GM18951 (cell line): Measurements from ENCODE around the gene SLC37A3.
"Not testable (repeated sequence)": the region's sequence is repeated elsewhere in the genome, so short reads cannot be mapped to it uniquely, and the experiment has no call there.

Experiments used
- POLR2A ChIP-seq: IDR thresholded peaks from 4 replicates; pipeline ENCODE4 v1.6.1; 2011; ENCODE audit warnings: mild to moderate bottlenecking; ENCODE audit not compliant: insufficient read length, insufficient read depth; ENCODE audit errors: extremely low read depth
- in situ Hi-C: fragments of 300-500 bp; cut with MboI; formaldehyde crosslinking; loops from one replicate; pipeline ENCODE4 v1.12.0; 2022; ENCODE audit warnings: low sequenced_read_pairs, mixed read lengths, inconsistent platforms; ENCODE audit not compliant: unreplicated experiment

The SLC37A3 gene

DNA sequence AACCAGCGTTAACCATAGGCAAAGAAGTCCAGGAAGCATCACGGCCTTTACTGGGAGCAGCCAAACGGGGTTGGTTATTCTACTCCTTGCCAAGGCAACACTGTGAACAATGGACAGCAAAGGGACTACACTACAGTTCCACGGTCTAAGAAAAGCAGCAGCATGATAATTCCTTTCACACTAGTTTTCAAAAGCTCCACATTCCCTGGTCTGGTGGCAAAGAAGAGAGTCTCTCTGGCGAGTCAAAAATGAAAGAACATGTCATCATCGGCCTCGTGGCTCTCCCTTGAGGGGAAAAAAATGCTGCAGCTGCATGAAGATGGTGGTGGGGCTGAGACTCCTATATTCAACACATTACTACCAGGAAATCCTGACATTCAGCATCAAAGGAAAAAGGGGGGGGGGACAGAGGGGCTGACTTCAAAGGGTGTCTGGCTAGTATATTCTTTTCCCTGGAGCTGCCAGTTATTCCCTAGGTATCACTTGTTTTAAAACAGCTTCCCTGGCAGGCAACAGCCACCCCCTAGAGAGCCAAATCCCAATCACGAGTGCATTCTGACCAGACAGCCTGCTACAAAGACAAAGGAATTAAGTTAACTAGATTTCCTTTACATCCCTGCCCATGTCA, 49.1 kb downstream of the SLC37A3 start:
- in situ Hi-C loops: no loop called here
- no peak for TF ChIP-seq POLR2A

DNA sequence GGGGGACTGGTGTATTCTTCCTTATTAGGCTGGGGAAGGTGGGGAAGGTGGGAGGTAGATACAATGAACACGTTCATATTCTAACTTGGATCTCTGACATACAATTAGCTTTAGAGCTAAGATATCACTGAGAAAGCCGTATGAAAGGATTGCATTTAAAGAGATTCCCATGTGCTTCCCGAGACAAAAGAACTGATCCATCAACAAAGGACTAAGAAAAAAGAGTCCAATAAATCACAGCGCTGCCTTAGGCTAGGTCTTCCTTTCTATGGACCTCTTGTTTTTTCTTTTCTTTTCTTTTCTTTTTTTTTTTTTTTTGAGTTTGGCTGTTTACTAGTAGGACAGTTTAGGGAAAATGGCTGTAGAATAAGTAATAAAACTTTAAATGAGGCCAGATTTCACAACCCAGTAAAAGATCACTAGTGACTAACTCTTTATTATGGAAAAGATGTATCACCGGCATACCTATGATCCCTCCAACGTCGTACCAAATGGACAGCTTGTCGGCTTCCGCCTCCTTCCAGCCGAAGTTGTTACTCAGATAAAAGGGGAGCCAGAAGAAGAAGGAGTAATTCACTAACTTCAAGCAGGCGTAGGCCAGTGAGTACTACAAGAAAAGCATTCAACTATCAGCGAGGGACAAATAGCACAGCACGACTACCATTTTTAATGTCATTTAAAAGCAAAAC, 50.0 kb downstream of the SLC37A3 start:
- TF ChIP-seq POLR2A: no peak
- in situ Hi-C loops: no loop called here

DNA sequence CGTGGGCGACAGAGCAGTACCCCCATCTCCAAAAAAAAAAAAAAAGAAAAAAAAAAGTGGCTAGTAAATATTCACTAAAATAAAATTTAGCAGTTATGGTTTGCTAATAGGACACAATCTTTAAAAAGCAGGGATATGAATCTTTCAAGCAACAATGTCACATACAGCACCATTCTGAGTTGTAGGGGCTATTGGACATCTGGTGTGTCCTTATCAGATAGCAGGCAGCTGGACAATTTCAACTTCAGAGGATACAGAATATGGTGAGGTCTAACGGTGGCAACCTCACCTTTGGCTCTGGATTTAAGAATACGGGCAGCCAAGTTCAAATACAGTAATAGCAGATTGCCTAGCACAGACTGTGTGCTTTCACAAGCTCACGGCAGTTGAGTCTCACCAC, 51.1 kb downstream of the SLC37A3 start:
- no peak for TF ChIP-seq POLR2A
- in situ Hi-C loops: no loop called here

DNA sequence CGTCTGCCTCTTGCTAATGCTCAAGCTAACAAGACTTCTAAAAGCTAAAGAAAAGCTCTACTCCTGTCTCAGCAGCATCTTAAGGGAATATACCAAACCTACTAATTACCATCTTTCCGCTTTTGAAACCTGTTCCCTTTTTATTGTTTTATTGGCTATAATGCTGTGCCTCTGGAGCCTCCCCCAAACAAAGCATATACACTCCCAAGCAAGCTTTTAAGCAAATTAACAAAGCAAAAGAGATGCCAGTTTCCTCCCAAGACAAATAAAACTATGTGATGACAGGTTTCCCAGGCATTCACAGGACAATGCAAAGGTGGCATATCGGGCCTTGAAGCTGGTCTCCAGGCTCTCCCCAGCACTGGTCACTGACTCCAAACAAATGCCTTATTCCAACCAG, 52.9 kb downstream of the SLC37A3 start:
- no peak for TF ChIP-seq POLR2A
- in situ Hi-C loops: no loop called here

DNA sequence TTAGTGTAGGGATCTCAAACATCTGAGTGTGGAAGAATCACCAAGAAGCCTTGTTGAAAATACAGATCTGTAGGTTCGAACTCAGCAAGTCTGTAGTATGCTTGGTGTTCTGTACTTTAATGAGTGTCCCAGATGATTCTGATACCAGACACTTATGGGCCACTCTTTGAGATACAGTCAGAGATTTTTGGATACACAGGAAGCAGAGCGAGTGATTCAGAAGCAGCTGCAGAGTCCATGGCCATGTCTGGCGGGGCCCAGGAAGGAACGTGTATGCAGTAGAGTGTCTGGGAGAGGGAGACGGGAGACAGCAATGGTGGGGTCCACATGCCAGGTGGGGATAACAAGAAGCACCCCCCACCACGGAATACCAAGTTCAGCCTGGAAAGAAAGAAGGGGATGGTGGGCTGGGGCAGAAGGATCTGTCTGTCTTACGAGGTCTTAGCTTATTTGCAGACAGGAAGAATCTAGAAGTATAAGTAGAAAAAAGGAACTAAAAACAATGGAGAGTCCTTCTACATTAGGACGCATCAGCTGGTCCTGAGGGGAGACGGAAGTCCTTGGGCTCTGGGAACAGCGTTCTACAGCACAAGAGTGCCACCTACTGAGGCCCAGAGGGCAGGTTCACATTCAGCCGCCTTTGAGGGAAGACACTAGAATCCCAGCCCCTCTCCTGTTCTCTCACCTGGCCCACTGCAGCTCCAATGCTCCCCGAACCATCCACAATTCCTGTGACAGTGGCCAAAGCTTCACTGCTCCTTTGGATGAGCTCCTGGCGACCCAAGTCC, 55.4 kb downstream of the SLC37A3 start:
- no peak for TF ChIP-seq POLR2A
- in situ Hi-C loops: no loop called here

DNA sequence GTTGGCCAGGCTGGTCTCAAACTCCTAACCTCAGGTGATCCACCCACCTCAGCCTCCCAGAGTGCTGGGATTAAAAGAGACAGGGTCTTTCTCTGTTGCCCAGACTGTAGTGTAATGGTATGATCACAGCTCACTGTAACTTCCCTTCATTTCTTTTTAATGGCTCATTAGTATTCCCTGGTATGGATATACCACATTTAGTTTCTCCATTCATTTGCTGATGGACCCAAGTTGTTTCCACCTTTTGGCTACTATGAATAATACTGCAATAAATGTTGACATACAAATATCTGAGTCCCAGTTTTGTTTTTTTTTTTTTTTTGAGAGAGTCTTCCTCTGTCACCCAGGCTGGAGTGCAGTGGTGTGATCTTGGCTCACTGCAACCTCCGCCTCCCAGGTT, 59.4 kb downstream of the SLC37A3 start:
- in situ Hi-C loops: not testable (repeated sequence)

DNA sequence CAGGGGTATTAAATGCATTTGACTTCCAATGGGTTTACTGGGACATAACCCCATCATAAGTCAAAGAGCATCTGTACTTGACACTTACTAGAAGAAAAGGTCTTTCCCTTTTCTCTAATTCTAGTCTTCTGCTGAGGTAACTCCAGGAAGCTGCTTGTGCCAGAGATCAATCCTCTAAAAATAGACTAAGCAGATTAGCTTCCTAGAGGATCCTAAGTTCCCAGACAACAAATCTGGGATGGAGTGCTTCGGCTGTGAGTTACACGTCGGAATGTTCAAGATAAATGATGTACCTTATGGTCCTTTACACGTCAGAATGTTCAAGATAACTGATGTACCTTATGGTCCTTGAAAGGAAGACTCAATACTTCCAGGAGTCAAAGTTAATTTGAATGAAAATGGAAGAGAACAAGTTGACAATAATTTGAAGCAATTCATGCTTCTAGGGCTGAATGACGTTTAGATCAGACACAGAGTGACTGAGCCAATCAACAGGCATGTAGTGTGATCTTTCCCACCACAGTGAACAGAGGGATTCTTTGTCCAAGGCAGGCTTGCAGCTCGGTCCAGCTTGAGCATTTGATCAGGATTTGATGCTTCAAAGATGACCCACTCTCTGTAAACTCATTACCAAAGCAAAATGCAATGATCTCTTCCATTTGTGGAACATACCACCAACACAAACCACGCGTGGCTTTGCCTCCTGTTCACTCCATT, 63.8 kb downstream of the SLC37A3 start:
- in situ Hi-C loops: no loop called here
- no peak for TF ChIP-seq POLR2A

DNA sequence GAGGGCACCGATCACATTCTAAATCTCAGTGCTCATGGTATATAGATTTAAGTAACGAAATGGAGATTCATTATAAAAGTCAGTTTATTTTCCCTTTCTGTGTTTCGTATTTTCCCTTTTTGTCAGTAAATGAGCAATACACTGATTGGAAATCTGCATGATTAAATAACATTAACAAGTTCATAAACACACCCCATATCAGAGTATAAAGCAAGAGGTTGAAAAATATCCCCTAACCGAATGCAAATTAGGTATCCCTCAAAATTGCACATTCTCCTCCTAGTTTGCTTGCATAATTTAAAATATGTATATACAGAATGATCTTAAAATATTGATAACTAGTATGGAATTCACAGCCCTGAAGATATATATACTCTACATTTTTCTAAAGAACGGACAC, 64.6 kb downstream of the SLC37A3 start:
- in situ Hi-C loops: no loop called here
- no peak for TF ChIP-seq POLR2A

DNA sequence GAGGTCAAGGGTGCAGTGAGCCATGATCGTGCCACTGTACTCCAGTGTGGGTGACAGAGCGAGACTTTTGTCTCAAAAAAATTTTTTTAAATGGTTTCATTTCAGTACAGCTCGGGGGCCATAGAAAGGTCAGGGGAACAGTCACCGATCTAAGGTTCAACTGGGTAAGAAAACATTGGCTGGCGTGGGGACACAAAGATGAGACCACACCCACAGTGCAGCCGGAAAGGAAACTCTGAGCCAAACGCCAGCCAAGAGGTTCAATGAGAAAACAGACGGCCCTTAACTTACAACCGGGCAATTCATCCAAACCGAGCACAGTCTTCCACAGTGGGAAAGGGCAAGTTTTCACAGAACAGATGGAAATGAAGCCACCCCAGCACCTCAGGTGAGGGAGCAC, 65.1 kb downstream of the SLC37A3 start:
- no peak for TF ChIP-seq POLR2A
- in situ Hi-C loops: no loop called here

DNA sequence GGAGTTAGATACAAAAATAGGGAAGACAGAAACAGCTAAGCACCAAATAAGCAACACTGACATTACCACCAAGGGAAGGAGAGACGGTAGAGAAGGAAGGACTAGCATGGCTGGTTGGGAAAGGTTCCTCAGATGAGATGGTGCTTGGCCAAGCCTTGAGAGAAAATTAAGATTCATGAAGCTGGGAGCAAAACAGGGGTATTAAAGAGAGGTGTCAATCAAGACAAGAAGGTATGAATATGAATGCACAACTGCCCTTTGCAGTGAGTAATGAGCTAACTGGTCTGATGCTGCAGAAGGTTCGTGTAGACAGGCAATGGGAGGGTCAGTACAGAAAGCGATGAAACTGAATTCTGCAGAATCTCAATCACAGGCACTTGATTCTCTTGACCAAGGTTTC, 67.7 kb downstream of the SLC37A3 start:
- in situ Hi-C loops: no loop called here
- no peak for TF ChIP-seq POLR2A

DNA sequence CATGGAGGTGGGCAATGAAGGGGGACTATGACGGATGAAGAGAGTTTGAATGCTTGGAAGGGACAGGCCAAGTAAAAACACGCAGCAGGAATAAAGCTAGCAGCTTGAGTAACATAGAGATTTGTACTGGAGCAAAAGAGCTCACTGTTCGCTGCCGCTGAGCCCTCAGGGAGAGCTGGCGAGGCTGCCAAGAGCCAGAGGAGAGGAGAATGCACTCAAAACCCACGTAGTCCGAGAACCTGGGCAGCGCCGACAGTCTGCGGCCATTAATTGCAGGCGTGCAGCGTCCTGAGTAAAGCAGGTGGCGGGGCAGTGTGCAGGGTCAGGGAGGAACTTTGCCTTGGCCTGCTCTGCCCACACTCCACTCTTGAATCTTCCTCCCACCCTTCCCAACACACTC, 68.2 kb downstream of the SLC37A3 start:
- no peak for TF ChIP-seq POLR2A
- in situ Hi-C loops: no loop called here

DNA sequence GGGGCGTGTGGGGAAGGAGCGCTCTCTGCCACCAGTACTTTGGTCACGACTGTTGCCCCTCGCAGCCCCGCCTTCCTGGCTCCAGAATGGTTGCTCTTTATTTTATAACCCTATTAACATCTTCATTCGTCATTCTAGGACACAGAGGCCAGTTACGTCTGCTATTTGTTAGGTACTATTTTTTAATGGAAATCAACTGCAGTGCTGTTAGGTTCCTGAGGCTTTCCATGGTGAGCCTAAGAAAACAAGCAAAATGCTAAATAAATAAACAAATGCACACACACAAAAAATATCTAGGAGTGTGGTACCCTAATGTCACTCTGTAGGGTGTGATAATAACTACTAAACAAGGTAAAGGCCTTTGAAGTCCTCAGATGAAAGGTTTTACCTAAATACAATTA, 71.1 kb downstream of the SLC37A3 start:
- in situ Hi-C loops: no loop called here

DNA sequence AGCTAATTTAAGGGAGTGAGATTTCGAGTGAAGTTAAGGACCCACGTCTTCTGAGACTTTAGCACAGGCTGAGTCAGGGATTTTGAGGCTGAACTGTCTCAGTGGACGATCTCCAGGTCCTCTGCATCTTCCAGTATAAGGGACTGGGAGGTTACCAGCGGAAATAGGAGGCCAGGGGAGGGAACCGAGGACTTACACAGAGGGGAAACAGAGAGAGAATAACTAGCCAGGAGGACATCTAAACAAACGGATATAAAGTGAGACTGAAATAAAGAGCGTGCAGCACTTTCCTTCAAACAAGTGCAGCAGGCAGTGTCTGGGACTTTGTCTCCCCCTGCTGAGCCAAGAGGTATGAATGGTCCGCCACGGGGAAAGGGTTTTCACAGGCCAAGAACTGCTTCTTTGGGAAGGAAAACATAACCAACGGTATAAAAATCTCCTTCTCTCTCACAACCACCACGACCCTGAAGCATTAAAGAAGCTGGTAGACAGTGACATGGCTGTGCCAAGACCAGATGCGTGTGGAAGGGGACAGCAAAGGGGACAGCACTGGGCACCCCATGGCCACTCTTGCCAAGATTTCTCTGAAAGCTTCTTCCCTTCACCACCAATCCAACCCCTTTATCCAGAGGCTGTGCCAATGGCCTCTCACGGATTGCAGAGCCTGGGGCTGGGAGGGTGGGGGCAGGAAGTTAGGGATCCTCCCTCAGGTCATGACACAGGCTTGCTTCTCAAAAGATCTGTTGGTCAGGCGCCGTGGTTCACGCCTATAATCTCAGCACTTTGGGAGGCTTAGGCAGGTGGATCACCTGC, 72.0 kb downstream of the SLC37A3 start:
- in situ Hi-C loops: no loop called here
- no peak for TF ChIP-seq POLR2A

More for the DNA sequence above, 71.1 kb downstream of the SLC37A3 start:
- TF ChIP-seq POLR2A: no peak

DNA sequence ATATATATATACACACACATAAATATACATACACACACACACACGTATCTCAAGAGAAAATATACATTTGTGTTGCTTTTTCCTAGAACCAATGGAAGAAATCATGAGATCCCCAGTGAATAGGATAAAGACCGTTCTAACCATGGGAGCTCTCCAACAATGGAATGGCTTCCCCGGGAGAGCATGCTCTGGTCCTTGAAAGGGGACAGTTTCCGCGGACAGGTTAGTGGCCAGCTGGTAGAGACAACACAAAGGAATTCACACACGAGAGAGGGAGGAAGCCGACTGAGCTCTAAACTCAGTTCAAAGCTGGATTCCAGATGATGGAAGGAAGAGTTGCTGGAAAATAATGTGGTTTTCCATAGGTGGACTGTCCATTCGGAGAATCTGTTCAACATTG, 72.7 kb downstream of the SLC37A3 start:
- in situ Hi-C loops: no loop called here
- TF ChIP-seq POLR2A: no peak
